GM12878 (cell line): ENCODE measurements around the gene CORO7. TPM values are rescaled to one million over a fixed set of nuclear protein-coding genes. Genes with fewer than 3 reads are reported as not detected.

Experiments
- ATAC-seq: fragments of 200-7000 bp; cut with Tn5 transposase; 3 replicates; pipeline ENCODE4 v1.9.1; 2020; ENCODE audit warnings: mild to moderate bottlenecking, moderate library complexity
- BruUV-seq: library from RNA; stranded (reverse); fragments of 400-500 nt; replicated peaks from 2 replicates; lab custom pipeline; 2021; lab: Mats Ljungman, UMichigan
- CTCF ChIA-PET: fragments of 300-600 bp; sonication (Branson Sonifier 250); formaldehyde crosslinking; extraction: SDS; loops from one replicate; lab custom pipeline; 2021; ENCODE audit warnings: inconsistent platforms; lab: Yijun Ruan, JAX
- POLR2A ChIA-PET: fragments of 350-600 bp; formaldehyde crosslinking; extraction: SDS; loops from one replicate; lab custom pipeline; 2021; ENCODE audit warnings: inconsistent platforms; lab: Charles Lee
- RAD21 ChIA-PET: fragments of 300-600 bp; sonication (Branson Sonifier 250); formaldehyde crosslinking; loops from one replicate; lab custom pipeline; 2023; ENCODE audit warnings: antibody characterized with exemption; ENCODE audit not compliant: unreplicated experiment; lab: Charles Lee
- SMC1A ChIA-PET: fragments of 300-600 bp; sonication (Branson Sonifier 250); formaldehyde crosslinking; loops from one replicate; lab custom pipeline; 2023; ENCODE audit not compliant: unreplicated experiment, uncharacterized antibody; lab: Charles Lee
- DNase-seq: peaks from one replicate; pipeline ENCODE4 v3.0.0-alpha.2; 2011; ENCODE audit warnings: low read depth, low spot score
- FAIRE-seq: peaks from 3 replicates; lab custom pipeline; 2011; peaks lifted over from hg19 to GRCh38; lab: Jason Lieb, UNC
- H2AFZ ChIP-seq: 2 replicates; pipeline ENCODE4 v1.6.0; 2011; ENCODE audit warnings: low read depth, low read length, control low read depth; ENCODE audit not compliant: control insufficient read depth
- H3K27ac ChIP-seq: 2 replicates; pipeline ENCODE4 v1.5.1; 2011; ENCODE audit warnings: control low read depth; ENCODE audit not compliant: control insufficient read depth, insufficient read depth
- H3K27me3 ChIP-seq, 2 experiments: replicated peaks in 1 of 2; 2 replicates each; pipeline versions ENCODE4 v1.6.0 to v1.6.1; 2011; ENCODE audit warnings: low read length in 1 of 2; ENCODE audit not compliant: control insufficient read depth in 2 of 2, insufficient read depth in 2 of 2
- H3K36me3 ChIP-seq, 2 experiments: 2 replicates each; pipeline ENCODE4 v1.5.1; 2011; ENCODE audit warnings: low read length in 1 of 2; ENCODE audit not compliant: control insufficient read depth in 2 of 2, insufficient read depth in 2 of 2
- H3K4me1 ChIP-seq: 2 replicates; pipeline ENCODE4 v1.6.1; 2011; ENCODE audit warnings: mild to moderate bottlenecking, low read length, moderate library complexity, mixed read lengths; ENCODE audit not compliant: control insufficient read depth, insufficient read depth
- H3K4me2 ChIP-seq: 2 replicates; pipeline ENCODE4 v1.6.0; 2011; ENCODE audit warnings: control low read depth; ENCODE audit not compliant: control insufficient read depth, insufficient read depth
- H3K4me3 ChIP-seq: fragments of 200-600 bp; sonication (generic); 2 replicates; pipeline ENCODE4 v1.5.1; 2016
- H3K79me2 ChIP-seq: 2 replicates; pipeline ENCODE4 v1.6.0; 2011; ENCODE audit warnings: low read length; ENCODE audit not compliant: control insufficient read depth, insufficient read depth
- H3K9ac ChIP-seq: 2 replicates; pipeline ENCODE4 v1.8.0; 2011; ENCODE audit warnings: low read length, control low read depth, mixed read lengths; ENCODE audit not compliant: control insufficient read depth, insufficient read depth
- H3K9me3 ChIP-seq: replicated peaks from 3 replicates; pipeline ENCODE4 v1.5.1; 2011; ENCODE audit warnings: mild to moderate bottlenecking, low read length; ENCODE audit not compliant: control insufficient read depth, insufficient read depth
- H4K20me1 ChIP-seq: 2 replicates; pipeline ENCODE4 v1.6.0; 2011; ENCODE audit not compliant: control insufficient read depth, insufficient read depth
- BMI1 ChIP-seq: fragments of 450-650 bp; IDR thresholded peaks from 2 replicates; pipeline ENCODE4 v1.6.1; 2016; ENCODE audit warnings: mild to moderate bottlenecking, moderate library complexity, borderline replicate concordance
- CBX3 ChIP-seq: fragments of 200-600 bp; sonication (generic); IDR thresholded peaks from 2 replicates; pipeline ENCODE4 v1.6.1; 2016; ENCODE audit warnings: low read depth, borderline replicate concordance
- EP300 ChIP-seq, 2 experiments: fragments of 150-350 bp in 1 of 2; IDR thresholded peaks; 2 replicates each; pipeline ENCODE4 v1.6.1; 2011 to 2012; ENCODE audit warnings: low read depth in 2 of 2, low read length in 2 of 2, borderline replicate concordance in 1 of 2, improper control_type of control experiment in 1 of 2, inconsistent platforms in 1 of 2; ENCODE audit not compliant: control insufficient read depth in 1 of 2
- FOXM1 ChIP-seq: IDR thresholded peaks from 2 replicates; pipeline ENCODE4 v1.6.1; 2012; ENCODE audit warnings: low read depth, mild to moderate bottlenecking, inconsistent platforms, low read length, moderate library complexity
- IRF4 ChIP-seq: IDR thresholded peaks from 2 replicates; pipeline ENCODE4 v1.6.1; 2011; ENCODE audit warnings: low read depth, low read length
- MTA3 ChIP-seq: IDR thresholded peaks from 2 replicates; pipeline ENCODE4 v1.6.1; 2012; ENCODE audit warnings: low read length, inconsistent platforms, borderline replicate concordance
- MYC ChIP-seq: IDR thresholded peaks from 2 replicates; pipeline ENCODE4 v1.6.1; 2011; ENCODE audit warnings: mild to moderate bottlenecking, low read length, moderate library complexity, inconsistent platforms; ENCODE audit not compliant: insufficient read depth, insufficient replicate concordance, insufficient read length, severe bottlenecking
- NFXL1 ChIP-seq: fragments of 450-650 bp; IDR thresholded peaks from 2 replicates; pipeline ENCODE4 v1.6.1; 2017; ENCODE audit warnings: antibody characterized with exemption, mild to moderate bottlenecking, borderline replicate concordance
- RBBP5 ChIP-seq: fragments of 200-600 bp; sonication (generic); conservative IDR thresholded peaks from 2 replicates; pipeline ENCODE4 v1.6.1; 2016
- SKIL ChIP-seq: fragments of 450-650 bp; IDR thresholded peaks from 2 replicates; pipeline ENCODE4 v1.6.1; 2017; ENCODE audit warnings: mild to moderate bottlenecking, low read depth, inconsistent platforms; ENCODE audit not compliant: poor library complexity, severe bottlenecking
- STAT1 ChIP-seq: fragments of 450-650 bp; conservative IDR thresholded peaks from 2 replicates; pipeline ENCODE4 v1.6.1; 2014; ENCODE audit warnings: antibody characterized with exemption, mild to moderate bottlenecking
- SUPT20H ChIP-seq: IDR thresholded peaks from 2 replicates; pipeline ENCODE4 v1.6.1; 2011; ENCODE audit warnings: low read depth, mild to moderate bottlenecking, low read length, moderate library complexity, borderline replicate concordance; ENCODE audit not compliant: control insufficient read depth
- TAF1 ChIP-seq: IDR thresholded peaks from 2 replicates; pipeline ENCODE4 v1.6.1; 2011; ENCODE audit warnings: mild to moderate bottlenecking, low read depth, low read length, borderline replicate concordance
- TBL1XR1 ChIP-seq: IDR thresholded peaks from 2 replicates; pipeline ENCODE4 v1.6.1; 2012; ENCODE audit warnings: low read depth, low read length, improper control_type of control experiment
- WGBS: methylation state at CpG from one replicate; pipeline ENCODE4 v1.1.6; 2016; ENCODE audit warnings: low lambda C conversion rate; ENCODE audit not compliant: insufficient replicate concordance, insufficient coverage; ENCODE audit errors: missing lambda C conversion rate; 5-methylcytosine and 5-hydroxymethylcytosine counted together
- in situ Hi-C: fragments of 300-500 bp; cut with MboI; formaldehyde crosslinking; loops from 9 replicates; pipeline ENCODE4 v1.14.3; 2018; ENCODE audit warnings: mixed read lengths
- intact Hi-C: fragments of 100-400 bp; cut with micrococcal nuclease; formaldehyde crosslinking; loops from one replicate; pipeline ENCODE4 v1.14.2; 2022; ENCODE audit not compliant: unreplicated experiment
- polyA plus RNA-seq, 11 experiments: library from polyadenylated mRNA; depleted of rRNA in 4 of 11; unstranded in 6 of 11; stranded (reverse) in 5 of 11; fragments of >200 nt; fragmentation: Nextera tagmentation in 4 of 11; fragmentation: Illumina TruSeq in 1 of 11; extraction: Ambion mirVana in 4 of 11; extraction: Trizol in 1 of 11; gene quantifications; 1 replicate in 1 of 11; 2 replicates in 10 of 11; pipeline versions ENCODE4 v1.2.1 to v1.2.3, GENCODE V29; 2011 to 2016; ENCODE audit warnings: inconsistent platforms in 2 of 11, missing spikeins in 2 of 11, low read depth in 1 of 11
- total RNA-seq, 4 experiments: library from RNA; depleted of rRNA in 3 of 4; stranded (reverse); fragments of >200 nt in 3 of 4; fragmentation: Illumina TruSeq in 1 of 4; extraction: Trizol in 1 of 4; gene quantifications; 2 replicates each; pipeline versions ENCODE4 v1.2.1 to v1.2.3, GENCODE V29; 2013 to 2021
- TF ChIP-seq, protein P1 (sequence below): fragments of 450-650 bp; IDR thresholded peaks from 2 replicates; pipeline ENCODE4 v1.6.1; 2017; ENCODE audit warnings: mild to moderate bottlenecking, moderate library complexity
- TF ChIP-seq, protein P2 (sequence below): fragments of 450-650 bp; IDR thresholded peaks from 2 replicates; pipeline ENCODE4 v1.6.1; 2017; ENCODE audit warnings: borderline replicate concordance

Gene CORO7
- total and polyA plus RNA-seq, 10 of the 15 experiments (the other 5 are each of a cell fraction or from before 2014, with no cell fraction given) = 0.64 to 89.2 (median 43.7) TPM

GRCh38 chr16:4376893-4377572 is 39.4 kb downstream of the CORO7 start:
- DNase-seq (no peak), FAIRE-seq (no peak), ATAC-seq (no peak)
- TF ChIP-seq TAF1 = no peak
- TF ChIP-seq TBL1XR1 = no peak
- TF ChIP-seq, protein P1, sequence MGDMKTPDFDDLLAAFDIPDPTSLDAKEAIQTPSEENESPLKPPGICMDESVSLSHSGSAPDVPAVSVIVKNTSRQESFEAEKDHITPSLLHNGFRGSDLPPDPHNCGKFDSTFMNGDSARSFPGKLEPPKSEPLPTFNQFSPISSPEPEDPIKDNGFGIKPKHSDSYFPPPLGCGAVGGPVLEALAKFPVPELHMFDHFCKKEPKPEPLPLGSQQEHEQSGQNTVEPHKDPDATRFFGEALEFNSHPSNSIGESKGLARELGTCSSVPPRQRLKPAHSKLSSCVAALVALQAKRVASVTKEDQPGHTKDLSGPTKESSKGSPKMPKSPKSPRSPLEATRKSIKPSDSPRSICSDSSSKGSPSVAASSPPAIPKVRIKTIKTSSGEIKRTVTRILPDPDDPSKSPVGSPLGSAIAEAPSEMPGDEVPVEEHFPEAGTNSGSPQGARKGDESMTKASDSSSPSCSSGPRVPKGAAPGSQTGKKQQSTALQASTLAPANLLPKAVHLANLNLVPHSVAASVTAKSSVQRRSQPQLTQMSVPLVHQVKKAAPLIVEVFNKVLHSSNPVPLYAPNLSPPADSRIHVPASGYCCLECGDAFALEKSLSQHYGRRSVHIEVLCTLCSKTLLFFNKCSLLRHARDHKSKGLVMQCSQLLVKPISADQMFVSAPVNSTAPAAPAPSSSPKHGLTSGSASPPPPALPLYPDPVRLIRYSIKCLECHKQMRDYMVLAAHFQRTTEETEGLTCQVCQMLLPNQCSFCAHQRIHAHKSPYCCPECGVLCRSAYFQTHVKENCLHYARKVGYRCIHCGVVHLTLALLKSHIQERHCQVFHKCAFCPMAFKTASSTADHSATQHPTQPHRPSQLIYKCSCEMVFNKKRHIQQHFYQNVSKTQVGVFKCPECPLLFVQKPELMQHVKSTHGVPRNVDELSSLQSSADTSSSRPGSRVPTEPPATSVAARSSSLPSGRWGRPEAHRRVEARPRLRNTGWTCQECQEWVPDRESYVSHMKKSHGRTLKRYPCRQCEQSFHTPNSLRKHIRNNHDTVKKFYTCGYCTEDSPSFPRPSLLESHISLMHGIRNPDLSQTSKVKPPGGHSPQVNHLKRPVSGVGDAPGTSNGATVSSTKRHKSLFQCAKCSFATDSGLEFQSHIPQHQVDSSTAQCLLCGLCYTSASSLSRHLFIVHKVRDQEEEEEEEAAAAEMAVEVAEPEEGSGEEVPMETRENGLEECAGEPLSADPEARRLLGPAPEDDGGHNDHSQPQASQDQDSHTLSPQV = no peak
- TF ChIP-seq STAT1 = no peak
- no peak for TF ChIP-seq MTA3
- no peak for TF ChIP-seq EP300 (IDR thresholded peaks at IDR 0.05; ENCODE audit: borderline replicate concordance in 1 of 2, control insufficient read depth in 1 of 2, low read depth in 2 of 2, low read length in 2 of 2)
- no peak for TF ChIP-seq BMI1
- TF ChIP-seq SKIL = no peak
- TF ChIP-seq RBBP5 = no peak
- no peak for TF ChIP-seq CBX3
- no peak for TF ChIP-seq MYC
- TF ChIP-seq FOXM1 = no peak
- TF ChIP-seq SUPT20H = no peak
- TF ChIP-seq, protein P2, sequence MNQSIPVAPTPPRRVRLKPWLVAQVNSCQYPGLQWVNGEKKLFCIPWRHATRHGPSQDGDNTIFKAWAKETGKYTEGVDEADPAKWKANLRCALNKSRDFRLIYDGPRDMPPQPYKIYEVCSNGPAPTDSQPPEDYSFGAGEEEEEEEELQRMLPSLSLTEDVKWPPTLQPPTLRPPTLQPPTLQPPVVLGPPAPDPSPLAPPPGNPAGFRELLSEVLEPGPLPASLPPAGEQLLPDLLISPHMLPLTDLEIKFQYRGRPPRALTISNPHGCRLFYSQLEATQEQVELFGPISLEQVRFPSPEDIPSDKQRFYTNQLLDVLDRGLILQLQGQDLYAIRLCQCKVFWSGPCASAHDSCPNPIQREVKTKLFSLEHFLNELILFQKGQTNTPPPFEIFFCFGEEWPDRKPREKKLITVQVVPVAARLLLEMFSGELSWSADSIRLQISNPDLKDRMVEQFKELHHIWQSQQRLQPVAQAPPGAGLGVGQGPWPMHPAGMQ = no peak
- no peak for TF ChIP-seq NFXL1
- TF ChIP-seq IRF4 = no peak
- BruUV-seq = no TSS peak
- WGBS = 93% methylated on average over 25 of the region's 27 CpGs
- Histone ChIP-seq H3K4me1 (no peaks in the 10 kb centered on the region), H3K36me3 (peaks cover 0 to 2% of the 10 kb centered on the region in 2 experiments; a peak in 1 of 4 replicates), H3K4me2 (no peak overlapping the region), H3K79me2 (no peaks in the 10 kb centered on the region), H3K9ac (no peak overlapping the region), H3K27ac (no peak overlapping the region), H3K4me3 (no peak overlapping the region), H3K27me3 (no peaks in the 10 kb centered on the region), H4K20me1 (peaks cover 5% of the 10 kb centered on the region), H3K9me3 (no peaks in the 10 kb centered on the region), H2AFZ (no peak overlapping the region)
- in situ Hi-C loops (no loop called here), intact Hi-C loops (no loop called here)
- ChIA-PET POLR2A (no interaction called here), SMC1A (no interaction called here), RAD21 (no interaction called here), CTCF (interaction anchor here (0.6 kb wide), 1 partner anchor 88 kb away, joined by 3 read pairs; no protein-coding TSS in a partner anchor)
